ENCODE measurements around the gene GALNT11.

The GALNT11 gene

DNA sequence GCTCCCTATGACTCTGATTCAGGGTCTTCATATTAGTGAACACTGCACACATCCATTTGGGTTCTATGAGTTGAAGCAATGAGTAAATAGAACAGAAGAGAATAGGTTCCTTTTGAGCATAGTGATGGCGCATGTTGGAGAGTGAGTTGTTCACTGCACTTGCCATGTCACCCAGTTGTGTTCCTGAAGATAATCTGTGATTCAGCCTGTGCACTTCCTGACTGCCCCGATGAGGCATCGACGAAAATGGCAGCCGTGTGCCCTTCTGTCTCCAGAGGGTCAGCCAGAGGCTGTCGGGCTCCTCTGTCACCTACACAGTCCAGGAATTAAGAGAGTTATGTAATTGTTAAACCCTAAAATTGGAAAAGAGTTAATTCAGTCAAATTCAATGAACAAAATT is 94.7 kb downstream of the GALNT11 start:
- DNase-seq (ENCODE audit: low spot score), result no peak

DNA sequence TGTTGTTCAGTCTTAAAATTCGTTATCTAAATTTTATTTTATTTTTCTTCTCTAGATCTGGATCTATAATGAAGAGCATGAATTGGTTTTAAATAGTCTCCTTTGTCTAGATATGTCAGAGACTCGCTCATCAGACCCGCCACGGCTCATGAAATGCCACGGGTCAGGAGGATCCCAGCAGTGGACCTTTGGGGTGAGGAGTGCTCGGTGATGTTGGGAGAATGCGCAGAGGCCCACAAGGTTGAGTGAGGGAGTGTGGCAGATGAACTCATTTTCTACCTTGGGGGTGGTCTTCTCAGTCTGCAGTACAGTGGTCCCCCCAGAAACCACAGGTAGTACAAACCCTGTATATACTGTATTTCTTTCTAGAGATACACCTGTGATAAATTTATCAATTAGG is 95.3 kb downstream of the GALNT11 start:
- DNase-seq (ENCODE audit: low spot score), result no peak

DNA sequence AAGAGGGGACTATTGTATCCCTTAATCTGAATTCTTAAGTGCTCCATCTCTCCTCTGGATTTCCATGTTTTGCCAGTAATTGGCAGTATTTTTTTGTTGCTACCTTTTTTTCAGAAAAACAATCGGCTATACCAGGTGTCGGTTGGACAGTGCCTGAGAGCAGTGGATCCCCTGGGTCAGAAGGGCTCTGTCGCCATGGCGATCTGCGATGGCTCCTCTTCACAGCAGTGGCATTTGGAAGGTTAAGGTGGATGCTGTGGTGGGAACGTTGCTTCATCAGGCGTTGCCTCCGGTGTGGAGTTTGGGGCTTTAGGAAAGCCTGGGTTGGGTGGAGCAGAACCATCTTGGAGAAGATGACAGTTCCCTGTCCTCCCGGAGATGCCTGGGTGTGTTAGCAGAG is 96.0 kb downstream of the GALNT11 start:
- no peak for DNase-seq (ENCODE audit: low spot score)

DNA sequence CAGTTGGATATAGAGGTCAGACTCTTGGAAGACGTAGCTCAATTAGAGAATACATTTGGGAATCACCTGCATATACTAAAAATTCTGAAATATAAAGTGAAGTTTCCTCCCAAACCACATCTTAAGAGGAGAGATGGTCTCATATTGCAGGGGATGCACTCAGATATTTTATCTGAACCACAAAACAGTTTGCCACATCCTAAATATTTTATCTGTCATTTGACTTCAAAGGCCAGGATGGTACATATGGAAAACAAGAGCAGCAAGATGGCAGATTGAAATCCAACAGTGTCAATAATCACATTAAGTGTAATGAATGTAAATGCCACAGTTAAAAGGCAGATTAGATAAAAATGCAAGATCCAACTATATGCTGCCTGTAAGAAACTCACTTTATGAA is 97.1 kb downstream of the GALNT11 start:
- no peak for DNase-seq (ENCODE audit: low spot score)

DNA sequence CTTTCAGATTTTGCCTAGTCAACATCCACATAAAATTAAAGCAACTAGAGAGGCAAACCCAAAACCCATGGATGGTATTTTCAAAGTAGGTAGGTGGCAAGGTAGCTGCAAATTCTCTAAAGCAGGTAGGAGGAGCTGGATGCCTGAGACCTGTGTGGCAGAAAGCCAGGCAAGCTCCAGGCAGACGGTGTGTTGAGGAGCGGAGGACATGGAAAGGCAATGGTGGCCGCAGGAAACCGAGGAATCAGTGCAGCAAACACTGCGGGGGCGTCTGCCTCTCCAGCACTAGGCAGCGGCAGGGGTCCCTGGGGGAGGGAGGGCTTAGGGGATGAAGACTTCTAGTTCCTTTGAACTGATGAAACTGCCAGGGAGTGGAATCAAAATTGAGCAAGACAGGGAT is 101.3 kb downstream of the GALNT11 start:
- DNase-seq (ENCODE audit: low spot score), result no peak

DNA sequence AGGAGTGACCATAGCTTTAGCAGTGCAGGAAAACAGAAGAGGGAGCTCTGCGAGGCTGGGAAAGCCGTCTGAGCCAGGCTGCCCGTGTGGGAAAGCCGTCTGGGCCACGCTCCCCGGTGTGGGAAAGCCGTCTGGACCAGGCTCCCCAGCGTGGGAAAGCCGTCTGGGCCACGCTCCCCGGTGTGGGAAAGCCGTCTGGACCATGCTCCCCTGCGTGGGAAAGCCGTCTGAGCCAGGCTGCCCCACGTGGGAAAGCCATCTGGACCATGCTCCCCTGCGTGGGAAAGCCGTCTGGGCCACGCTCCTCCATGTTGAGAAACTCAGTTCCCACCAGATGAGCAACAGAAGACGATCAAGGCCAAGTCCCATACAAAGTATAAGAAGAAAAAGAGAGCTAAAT is 101.8 kb downstream of the GALNT11 start:
- no peak for DNase-seq (ENCODE audit: low spot score)

DNA sequence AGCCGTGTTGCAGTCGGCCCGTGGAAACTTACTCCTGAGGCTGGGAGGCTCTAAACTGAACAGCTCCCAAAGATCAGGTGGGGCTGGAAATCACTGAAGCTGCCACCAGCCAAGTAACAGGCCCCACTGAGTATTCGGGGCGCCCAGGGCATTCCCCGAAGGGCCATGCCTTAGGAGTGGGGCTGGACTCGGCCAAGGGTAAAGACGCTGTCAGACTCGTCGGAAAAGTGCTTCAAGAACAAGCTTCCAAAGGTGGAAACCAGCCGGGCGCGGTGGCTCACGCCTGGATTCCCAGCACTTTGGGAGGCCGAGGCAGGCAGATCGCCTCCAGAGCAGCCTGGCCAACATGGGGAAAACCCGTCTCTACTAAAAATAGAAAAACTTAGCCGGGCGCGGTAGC is 102.8 kb downstream of the GALNT11 start:
- no peak for DNase-seq (ENCODE audit: low spot score)

DNA sequence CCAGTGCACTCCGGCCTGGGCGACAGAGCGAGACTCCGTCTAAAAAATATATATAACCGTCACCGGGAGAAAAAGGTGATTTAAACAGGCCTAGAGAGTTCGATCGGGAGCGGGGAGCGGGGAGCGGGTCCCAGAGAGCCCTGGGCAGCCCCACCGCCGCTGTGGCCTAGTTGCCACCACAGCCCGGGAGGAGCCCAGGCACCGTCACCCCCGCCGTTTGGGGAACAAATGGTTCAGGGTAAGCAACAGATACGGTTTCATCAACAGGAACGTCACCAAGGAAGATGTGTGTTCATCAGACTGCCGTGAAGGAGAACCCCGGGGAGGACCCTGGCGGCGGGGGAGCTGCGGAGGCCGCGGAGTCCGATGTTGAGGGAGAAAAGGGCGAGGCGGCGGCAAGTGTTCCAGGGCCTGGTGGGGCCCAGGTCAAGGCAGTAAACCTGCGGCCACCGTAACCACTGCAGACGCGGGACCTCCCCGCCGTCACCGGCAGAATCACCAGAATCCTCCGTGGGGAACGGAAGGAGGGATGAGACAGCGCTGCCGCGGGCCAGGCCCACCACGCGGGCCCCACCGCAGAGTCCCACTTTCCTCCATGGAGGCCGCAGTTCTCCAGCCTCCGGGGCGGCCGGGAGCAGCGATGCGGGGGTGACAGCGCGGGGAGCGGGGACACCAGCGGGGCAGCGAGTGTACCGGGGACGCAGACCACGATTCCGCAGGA is 103.4 kb downstream of the GALNT11 start:
- DNase-seq (ENCODE audit: low spot score), result no peak

DNA sequence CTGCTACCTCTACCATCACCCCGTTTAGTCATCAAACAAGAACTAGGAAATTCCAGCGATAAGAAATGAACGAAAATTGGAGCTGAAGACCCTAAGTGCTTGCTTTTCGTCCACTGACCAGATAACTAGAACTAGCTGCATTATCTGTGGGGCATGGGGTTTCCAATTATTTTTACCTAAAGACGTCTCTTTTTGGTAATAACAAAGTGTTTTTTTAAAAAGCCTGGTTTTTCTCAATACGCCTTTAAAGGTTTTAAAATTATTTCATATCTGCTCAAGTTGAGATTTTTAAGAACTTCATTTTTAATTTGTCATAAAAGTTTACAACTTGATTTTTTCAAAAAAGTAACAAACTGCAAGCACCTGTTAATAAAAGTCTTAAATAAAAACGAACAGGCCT is 104.2 kb downstream of the GALNT11 start:
- no peak for DNase-seq (ENCODE audit: low spot score)

DNA sequence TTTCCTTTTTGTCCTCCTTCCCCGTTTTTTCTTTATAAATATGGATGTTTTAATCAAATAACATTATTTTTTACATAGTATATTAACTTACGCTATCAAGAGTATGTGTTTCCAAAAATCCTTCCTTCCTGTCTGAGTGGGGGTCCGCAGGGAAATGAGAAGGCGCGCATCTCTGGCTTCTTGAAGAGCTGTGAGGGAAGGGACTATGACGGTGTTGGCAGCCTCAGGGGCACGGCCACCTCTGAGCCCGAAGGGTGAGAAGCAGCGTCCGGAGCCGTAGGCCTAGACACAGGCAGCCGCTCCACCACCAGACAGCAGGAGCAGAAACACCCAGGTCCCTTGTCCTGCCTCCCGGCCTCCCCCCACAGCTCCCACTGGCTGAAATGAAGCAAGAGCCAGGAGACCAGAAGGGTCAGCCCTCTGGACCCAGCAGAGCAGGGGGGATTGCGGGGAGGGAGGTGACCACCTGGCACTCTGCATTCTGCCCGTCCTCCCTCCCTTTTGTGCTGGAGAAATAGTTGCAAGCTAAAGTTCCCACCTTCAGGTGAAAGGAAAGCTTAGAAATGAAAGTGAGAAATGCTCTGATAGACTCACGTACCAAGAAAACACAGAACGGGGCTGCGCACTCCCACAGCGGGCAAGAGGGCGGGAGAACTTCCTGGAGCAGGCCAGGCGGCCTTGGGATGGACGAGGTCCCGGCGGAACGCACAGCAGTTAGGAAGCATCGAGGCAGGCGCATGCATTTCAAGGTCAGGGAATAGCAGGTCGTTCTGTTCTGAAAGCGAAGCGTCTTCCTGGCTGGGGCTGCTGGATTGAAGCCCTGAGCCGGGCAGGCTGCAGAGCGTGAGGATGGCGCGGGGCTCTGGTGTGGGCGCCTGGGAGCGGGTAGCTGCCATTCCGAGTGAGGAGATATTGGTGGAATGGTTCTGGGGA is 105.5 kb downstream of the GALNT11 start:
- DNase-seq (ENCODE audit: low spot score), result no peak

DNA sequence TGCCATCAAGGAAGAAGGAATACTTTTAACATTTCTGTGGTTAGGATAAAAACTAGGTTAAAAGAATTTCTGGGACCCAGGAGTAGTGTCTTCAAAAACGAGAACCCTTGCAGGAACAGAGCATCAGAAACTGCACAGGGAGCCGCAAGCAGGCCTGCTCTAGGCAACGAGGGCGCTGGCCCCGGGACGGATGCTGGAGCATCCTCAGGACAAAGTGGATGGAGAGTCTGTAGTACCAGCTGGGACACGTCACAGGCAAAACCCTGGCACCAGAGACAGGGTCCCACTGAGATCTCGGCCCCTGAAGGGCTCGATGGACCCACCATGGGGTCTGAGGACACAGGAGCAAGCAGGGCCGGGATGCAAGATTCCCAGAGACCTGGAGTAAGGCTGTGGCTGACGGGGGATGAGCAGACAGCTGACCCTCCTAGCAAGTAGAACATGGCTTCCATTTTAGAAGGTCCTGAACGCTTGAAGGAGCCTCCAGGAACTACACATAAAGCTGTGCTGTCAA is 106.6 kb downstream of the GALNT11 start:
- no peak for DNase-seq (ENCODE audit: low spot score)

DNA sequence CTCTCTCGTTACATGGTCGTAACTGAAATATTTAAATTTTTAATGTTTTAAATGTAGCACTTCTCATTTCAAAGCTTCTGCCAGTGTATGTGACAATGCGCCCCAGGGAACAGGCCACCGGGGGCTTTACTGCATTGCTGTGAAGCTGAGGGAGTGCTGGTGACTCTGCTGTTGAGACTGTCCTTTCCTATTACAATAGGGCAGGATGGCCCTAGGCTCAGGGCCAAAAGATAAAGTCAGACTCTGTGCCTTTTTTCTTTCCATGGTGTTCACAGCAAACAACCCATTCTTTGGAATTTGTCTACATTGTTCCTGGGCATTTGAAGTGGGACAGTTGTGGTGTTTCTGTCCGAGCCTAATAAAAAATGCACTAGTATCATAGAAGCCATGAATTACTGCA is 107.3 kb downstream of the GALNT11 start:
- DNase-seq (ENCODE audit: low spot score), result no peak

DNA sequence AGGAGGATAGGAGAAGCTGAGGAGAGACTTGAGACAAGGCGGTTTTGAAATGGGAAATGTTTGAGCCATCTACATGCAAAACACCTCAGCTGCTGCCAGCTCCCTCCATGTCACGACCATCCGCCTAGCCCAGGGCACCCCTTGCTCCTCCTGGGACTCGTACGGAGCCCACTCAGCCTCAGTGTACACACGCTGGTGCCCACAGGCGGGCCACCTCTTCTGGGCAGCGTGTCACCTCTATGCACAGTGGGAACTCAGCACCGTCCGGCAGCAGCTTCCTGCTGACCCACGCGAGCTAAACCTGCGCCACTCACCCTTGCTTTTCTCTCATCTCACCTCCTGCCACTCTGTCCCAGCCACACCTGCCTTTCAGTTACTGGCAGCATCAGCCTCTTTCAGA is 108.3 kb downstream of the GALNT11 start:
- DNase-seq (ENCODE audit: low spot score), result no peak

DNA sequence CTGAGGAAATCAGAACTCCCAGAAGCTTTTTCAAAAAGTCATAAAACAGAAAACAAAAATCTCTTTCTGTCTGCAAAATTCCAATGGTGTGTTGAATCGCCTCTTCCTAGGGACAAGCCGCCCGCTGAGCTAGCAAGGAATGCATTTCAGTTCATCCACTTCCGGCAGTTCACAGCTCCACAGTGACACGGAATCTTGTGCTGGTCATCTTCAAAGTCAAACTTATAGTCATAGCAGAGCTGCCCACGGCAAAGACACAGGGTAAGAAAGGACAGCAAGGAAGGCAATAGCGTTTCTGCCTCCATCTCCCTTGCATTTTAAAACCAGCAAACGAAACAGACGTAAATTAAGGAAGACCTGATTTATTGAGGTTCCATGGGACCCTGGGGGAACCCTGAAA is 111.2 kb downstream of the GALNT11 start:
- peak; percentile 20 for DNase-seq (ENCODE audit: low spot score)

DNA sequence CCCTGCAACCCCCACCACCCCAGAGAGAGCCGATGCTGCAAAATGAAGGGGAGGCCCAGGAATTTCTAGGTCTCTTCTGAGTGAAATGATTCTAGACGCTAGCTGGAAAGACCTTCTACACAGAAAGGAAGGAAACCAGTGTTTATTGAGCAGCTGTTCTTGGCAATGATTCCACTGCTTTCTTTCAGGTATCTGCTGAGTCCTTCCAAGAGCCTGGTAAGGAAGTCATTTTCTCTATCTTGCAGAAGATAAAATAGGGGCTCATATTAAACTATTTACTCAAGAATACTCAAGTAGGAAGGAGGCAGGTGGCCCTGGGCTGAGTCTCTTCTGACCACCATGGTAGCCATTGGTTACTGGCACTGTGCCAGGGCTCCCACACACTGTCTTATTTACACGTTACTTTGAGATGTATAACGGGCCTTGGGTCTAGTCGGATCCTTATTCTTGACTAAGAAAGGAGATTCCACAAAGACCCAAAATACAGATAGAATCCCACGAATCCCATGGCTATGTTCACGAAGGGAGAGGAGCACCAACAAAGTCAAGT is 112.1 kb downstream of the GALNT11 start:
- DNase-seq (ENCODE audit: low spot score), result no peak

DNA sequence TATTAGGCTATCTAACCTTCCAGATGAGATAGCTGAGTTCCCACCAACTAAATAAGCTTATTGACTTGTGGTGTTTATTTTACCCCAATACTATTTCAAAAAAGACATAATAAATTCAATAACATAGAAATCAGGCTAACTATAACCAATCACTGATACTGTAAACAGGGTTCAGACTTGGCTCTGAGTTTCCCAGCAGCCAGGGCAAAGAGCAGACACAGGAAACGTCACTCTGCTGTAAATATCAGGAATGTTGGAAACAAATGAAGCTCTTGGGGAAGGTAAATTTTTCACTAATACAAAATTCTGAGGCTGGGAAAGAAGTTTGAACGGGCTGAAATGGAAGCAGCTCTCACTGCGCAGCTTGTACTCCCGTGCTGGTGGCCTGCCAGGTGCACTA is 114.6 kb downstream of the GALNT11 start:
- no peak for DNase-seq (ENCODE audit: low spot score)

DNA sequence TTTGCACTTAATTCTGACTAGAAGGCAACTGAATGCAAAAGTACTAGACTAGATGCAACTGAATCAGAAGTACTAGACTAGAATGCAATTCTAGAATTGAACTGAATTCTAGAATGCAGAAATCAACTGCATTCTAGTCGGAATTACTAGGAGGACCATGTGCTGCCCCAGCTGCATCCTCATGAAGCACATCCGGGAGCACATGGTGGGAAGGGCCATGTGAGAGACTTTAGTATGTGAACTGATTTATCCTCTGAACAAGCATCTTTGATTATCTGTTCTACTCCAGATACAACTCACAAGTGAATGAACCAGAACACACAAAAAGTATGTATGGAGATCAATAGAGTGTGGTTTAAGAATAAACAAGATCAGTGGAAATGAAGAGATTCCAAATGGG is 115.1 kb downstream of the GALNT11 start:
- DNase-seq (ENCODE audit: low spot score), result no peak

DNA sequence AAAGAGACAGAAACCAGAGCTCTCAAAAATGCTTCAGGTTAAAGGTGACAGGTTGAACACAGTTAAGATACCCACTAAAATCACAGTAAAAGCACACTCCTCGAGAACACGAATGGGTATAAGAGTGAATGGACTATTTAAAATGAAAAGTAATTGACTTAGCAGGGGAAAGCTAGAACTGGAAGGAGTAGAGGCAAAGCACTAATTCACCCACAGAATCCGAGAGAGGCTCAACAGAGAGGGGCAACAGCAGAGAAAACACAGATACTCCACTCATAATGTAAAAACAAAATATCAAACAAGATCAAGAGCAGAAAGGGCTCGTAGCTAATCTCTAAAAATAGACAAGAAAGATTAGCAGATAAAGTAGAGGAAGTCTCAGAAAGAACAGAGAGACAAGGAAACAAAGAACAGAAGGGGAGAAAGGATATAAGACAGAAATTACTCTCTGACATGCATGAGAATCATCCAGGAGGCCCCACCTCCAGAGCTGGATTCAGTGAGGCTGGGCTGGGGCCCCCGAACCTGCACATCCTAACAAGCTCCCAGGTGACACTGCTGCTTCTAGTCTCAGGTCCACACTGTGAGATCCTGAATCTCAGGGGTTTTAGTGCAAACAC is 117.6 kb downstream of the GALNT11 start:
- no peak for DNase-seq (ENCODE audit: low spot score)

DNA sequence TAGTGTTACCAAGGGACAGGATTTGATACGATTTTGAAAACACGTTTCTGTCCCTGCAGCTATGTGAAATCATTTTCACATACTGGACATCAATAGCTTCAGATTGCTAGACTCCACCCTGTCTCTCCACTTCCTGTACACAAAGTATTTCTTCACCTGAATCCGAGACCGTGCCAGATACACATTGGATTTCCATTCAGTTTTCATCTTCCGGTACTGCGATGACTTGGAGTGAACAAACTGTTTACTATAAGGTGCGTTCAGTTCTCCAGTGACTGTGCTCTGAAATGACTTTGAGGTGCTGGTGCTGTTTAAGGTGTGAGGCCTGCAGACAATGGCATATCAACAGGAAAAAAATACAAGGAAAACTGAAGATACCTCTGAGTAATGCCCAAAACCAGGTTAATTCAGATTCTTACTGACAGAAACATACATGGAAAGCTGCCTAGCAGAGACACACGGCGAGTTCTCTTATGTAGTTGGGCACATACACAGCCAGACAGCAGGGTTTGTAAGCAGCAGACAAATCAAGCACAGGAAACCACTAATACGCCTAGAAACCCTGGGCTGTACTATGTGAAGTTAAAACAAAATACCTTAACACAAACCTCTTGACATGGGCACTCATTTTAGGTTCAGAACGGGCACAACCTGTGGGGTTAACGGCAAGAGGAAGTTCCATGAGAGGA is 119.2 kb downstream of the GALNT11 start:
- no peak for DNase-seq (ENCODE audit: low spot score)

DNA sequence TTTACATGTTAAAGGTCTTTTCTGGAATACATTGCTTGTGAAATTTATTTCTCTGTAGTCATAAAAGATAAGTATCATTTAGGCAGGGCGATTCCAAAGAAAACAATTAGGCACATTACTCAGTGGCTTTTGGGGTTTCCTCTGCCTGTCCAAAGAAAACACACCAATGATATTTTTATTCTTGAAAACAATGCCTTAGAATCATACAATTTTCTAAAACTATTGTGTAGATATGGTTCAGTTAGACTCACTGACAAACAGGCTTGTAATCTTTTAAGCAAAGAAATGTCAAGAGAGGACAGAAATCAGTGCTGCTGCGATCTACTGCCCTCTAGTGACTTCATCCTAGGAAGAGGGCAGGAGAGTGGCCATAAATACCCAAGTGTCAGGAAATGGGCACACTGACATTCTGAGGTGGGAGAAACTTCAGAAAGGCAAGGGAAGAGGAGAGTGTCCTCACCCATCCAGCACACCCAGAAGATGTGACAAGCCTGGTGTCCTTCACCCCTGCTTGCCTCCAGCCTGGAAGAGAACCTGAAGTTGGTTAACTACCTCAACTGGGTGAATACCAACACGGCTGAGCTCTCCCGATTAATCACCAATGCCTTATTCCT is 120.5 kb downstream of the GALNT11 start:
- peak; percentile 30 for DNase-seq (ENCODE audit: low spot score)

DNA sequence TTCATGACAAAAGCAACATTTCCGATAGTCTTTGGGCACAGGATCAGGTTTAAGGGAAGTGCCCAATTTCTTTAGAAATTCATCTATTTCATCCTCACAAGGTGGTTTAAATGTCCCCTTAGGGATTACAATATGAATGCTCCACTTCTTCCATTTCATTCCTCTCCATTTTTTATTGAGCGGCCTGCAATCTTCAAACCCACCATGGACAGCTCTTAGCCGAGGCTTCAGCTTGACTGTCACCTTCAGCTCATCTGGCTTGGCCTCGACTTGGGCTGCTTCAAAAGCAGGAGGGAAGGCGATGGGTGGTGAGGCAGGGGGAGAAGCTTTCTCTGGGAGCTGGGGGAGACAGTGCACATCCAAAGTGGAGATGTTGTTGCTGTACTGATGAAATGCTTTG is 123.2 kb downstream of the GALNT11 start:
- no peak for DNase-seq (ENCODE audit: low spot score)
